NOMO-1 (cell line): ENCODE results near the gene PTPN1.

ENCODE experiments used
- DNase-seq, 2 experiments: peaks; one replicate each; lab custom pipeline; 2025; ENCODE audit not compliant: unreplicated experiment in 2 of 2; lab: John Stamatoyannopoulos, UW

PTPN1 gene

GRCh38 chr20:50510706-50511542 lies 741 bp downstream of the PTPN1 start:
- DNase-seq: peak in 1 of 2 experiments; percentile 28

GRCh38 chr20:50512323-50512722 lies 2.1 kb downstream of the PTPN1 start:
- DNase-seq: no peak

DNA sequence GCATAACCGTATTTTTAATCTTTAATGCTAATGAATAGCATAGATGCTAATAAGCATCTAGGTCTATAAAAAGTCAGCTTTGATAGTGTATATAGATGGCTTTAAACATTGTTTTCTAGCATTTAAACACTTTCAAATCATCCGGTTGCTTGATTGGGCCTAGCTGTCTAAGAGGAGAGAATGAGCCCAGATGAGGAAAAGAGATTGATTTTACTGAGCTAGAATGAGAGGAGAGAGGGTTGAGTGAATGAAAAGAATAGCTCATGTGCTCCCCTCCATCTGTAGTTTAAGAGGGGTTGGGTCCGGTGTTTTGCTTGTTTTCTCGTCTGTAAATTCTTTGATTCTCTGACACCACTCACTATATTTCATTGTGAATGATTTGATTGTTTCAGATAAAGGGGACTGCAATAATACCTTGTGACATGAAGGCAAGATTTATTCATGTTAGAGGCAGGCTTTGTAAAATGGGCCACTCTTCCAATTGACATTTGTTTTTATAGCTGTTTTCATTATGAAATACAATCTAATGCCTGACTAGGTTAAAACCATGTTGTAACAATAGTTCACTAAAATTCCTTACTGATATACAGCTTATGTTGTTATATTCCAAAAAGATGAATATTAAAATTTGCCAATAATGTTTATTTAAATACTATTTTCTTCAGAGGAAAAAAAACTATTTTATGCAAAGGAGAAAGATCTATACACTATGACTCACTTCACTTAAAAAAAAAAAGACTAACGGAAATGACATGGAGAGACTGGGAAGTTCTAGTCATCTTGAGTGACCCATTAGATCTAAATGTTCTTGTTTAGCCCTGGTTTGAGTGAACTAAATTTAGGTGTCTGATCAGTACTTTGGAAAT lies 3.2 kb downstream of the PTPN1 start:
- DNase-seq: peak in 1 of 2 experiments; percentile 24

DNA sequence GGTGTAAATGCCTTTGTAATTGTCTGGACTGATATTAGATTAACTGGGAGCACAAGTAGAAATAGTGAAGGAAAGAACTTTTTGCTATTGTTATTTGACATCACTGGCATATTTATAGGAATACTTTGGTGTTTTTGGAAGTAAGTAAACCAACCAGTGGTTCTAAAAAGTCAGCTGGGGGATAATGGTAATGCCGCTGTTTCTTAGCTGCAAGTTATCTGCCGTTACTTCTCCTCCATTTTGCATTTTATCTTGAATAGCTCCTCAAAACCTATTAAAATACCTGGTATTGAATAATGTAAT lies 3.8 kb downstream of the PTPN1 start:
- DNase-seq: no peak

GRCh38 chr20:50514750-50515149 lies 4.6 kb downstream of the PTPN1 start:
- DNase-seq: no peak

GRCh38 chr20:50515471-50516106 lies 5.4 kb downstream of the PTPN1 start:
- DNase-seq: no peak

DNA sequence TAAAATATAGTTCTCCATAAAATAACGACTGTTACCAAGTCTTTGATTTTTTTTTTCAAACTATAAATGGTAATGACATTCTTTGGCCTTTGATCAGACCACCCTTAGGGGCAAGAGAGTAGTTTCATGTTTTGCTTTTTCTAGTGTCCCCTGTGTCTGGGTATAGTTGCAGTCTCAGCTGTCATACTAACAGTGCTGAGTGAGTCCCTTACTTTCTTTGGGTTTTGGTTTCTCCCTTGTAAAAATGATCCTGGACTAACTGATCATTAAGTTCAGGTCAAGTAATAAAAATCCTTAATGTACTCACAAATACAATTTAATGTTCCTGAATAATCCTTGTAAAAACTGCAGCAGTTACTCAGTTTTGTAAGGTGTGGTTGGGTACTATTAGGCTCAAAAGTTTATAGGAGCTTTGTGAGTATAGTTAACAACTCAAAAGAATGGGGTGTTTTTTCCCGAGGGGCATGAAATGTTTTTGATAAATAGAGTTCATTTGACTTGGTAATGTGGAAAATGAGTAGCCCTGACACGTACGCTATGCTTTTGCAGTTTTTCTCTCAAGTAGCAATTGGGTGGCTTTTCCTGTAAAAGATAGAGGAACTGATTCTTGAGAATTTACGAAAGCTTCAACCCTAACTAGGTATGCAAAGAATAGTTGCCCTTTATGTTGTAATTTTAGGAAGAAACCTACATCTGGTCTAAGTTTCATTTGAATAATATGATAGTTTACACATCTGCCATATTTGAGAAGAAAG lies 6.2 kb downstream of the PTPN1 start:
- peak; percentile 75 to 91 for DNase-seq

- no peak for DNase-seq
These were observed 7.0 kb downstream of the PTPN1 start for GRCh38 chr20:50516935-50517816.

DNA sequence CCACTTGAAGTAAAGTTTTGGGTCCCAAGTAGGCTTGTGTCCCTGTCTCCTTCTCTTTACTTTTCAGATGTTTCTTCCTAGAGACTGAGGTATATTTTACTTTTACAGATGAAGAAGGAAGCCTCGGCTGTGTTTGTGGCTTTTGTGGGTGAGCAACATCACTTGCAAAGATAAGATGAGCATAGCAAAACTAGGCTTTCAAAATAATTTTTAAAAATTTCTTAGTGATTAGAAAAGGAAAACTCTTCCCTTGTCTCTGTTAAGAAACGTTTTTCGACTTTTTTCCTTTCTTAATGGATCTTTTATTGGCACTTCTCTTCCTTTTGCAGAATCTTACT lies 7.6 kb downstream of the PTPN1 start:
- peak in 1 of 2 experiments; percentile 11 for DNase-seq

GRCh38 chr20:50518270-50518721 lies 8.1 kb downstream of the PTPN1 start:
- DNase-seq: no peak

DNA sequence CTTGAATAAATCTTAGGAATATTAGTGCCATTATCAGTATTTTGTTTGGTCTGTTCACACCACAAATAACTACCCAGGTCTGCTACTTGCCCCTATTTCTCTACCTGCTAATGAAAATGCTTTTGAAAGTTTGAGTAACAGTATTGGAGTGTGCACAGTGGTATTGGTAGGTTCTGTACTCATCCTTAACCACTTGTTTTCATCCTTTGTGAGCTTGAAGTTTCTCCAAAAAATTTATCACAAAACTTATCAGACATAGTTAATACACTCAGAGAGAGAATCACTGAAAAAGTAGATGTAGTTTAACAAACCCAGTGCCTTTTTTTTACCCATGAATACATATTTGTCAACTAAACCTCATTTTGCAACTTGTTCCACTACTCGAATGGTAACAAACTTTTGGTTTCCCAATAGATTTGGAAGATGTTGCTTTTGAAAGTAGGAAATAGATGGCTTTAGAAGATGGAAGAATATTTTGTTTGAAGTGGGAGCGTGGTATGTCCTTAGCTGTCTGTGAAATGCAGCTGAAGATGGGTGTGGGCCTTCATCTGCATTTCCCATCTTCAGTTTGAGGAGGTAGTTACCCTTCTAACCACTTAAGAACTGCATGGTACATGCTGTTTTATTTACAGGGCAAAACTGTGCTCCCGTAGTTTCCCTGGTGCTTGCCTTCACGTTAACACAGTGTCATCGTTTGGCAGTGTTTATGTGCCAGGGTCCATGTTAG lies 9.0 kb downstream of the PTPN1 start:
- peak in 1 of 2 experiments; percentile 34 for DNase-seq

DNA sequence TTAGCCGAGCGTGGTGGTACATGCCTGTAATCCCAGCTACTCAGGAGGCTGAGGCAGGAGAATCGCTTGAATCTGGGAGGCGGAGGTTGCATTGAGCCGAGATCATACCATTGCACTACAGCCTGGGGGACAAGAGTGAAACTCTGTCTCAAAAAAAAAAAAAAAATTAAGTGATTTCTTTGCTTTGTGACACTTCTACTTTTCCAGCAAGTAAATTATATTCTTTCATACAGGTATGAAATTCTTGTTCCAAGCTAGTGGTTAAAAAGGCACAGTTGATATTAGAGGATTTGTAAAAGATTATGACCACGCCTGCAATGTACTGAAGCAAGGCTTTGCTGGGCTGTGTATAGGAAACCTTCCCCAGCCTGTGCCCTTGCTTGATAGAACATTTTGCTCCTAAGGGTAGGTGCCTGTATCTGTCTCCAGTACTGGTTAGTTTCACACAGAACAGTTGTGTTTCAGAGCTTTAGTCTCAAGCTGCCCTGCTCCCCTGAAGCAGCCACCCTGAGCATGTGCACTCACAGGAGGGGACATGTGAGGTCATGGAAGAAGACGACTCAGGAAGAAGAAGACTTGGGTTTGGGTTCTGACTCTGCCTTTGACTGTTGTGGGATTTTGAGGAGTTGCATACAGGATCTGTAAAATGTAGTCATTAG lies 10.2 kb downstream of the PTPN1 start:
- DNase-seq: no peak

GRCh38 chr20:50521221-50522052 lies 11.3 kb downstream of the PTPN1 start:
- no peak for DNase-seq

GRCh38 chr20:50522053-50522674 lies 12.0 kb downstream of the PTPN1 start:
- peak in 1 of 2 experiments; percentile 22 for DNase-seq

GRCh38 chr20:50523552-50524167 lies 13.5 kb downstream of the PTPN1 start:
- no peak for DNase-seq

GRCh38 chr20:50525681-50526080 lies 15.5 kb downstream of the PTPN1 start:
- no peak for DNase-seq
